ENCODE measurements around the gene MTHFD1L.
A peak's percentile ranks its signal among the peaks of the same experiment; 100 is the strongest.

Gene MTHFD1L

GRCh38 chr6:150994026-150994425, 128.5 kb downstream of the MTHFD1L start:
- DNase-seq, result no peak

- DNase-seq, result no peak
These were observed 131.5 kb downstream of the MTHFD1L start for GRCh38 chr6:150996968-150997367.

GRCh38 chr6:150999107-150999506, 133.6 kb downstream of the MTHFD1L start:
- DNase-seq, result no peak

GRCh38 chr6:150999576-150999975, 134.1 kb downstream of the MTHFD1L start:
- DNase-seq, result no peak

- no peak for DNase-seq
These were observed 136.0 kb downstream of the MTHFD1L start for GRCh38 chr6:151001387-151002056.

GRCh38 chr6:151002057-151002450, 136.6 kb downstream of the MTHFD1L start:
- DNase-seq, result no peak

GRCh38 chr6:151002491-151002935, 137.0 kb downstream of the MTHFD1L start:
- DNase-seq, result no peak

GRCh38 chr6:151004383-151005024, 139.0 kb downstream of the MTHFD1L start:
- DNase-seq, result peak; percentile 20

GRCh38 chr6:151005164-151005563, 139.7 kb downstream of the MTHFD1L start:
- DNase-seq, result no peak

- DNase-seq, result no peak
These were observed 140.6 kb downstream of the MTHFD1L start for GRCh38 chr6:151005896-151006632.

- DNase-seq, result no peak
These were observed 141.6 kb downstream of the MTHFD1L start for GRCh38 chr6:151007076-151007475.

- DNase-seq, result no peak
These were observed 142.4 kb downstream of the MTHFD1L start for GRCh38 chr6:151007922-151008321.

- no peak for DNase-seq
These were observed 142.9 kb downstream of the MTHFD1L start for GRCh38 chr6:151008425-151008824.

GRCh38 chr6:151009576-151009975, 144.1 kb downstream of the MTHFD1L start:
- no peak for DNase-seq

- DNase-seq, result no peak
These were observed 144.6 kb downstream of the MTHFD1L start for GRCh38 chr6:151010071-151010470.

GRCh38 chr6:151012321-151013294, 147.1 kb downstream of the MTHFD1L start:
- no peak for DNase-seq

- DNase-seq, result no peak
These were observed 149.1 kb downstream of the MTHFD1L start for GRCh38 chr6:151014404-151015100.

GRCh38 chr6:151015101-151015700, 149.7 kb downstream of the MTHFD1L start:
- no peak for DNase-seq

GRCh38 chr6:151016107-151016506, 150.6 kb downstream of the MTHFD1L start:
- DNase-seq, result no peak

- no peak for DNase-seq
These were observed 152.5 kb downstream of the MTHFD1L start for GRCh38 chr6:151018046-151018445.

GRCh38 chr6:151018911-151019782, 153.6 kb downstream of the MTHFD1L start:
- DNase-seq, result no peak
